ENCODE data around the gene CORO1C. TPM values are rescaled to one million over a fixed set of nuclear protein-coding genes. Genes with fewer than 3 reads are reported as not detected.

The CORO1C gene
- total RNA-seq, 1 experiment from 2014 or later, result 138 TPM

GRCh38 chr12:108672054-108672453 is 59.3 kb downstream of the CORO1C start:
- ATAC-seq, result no peak
- POLR2A ChIA-PET, result interaction anchor here (1.3 kb wide), 1 partner anchor 58 kb away, joined by 3 read pairs; no protein-coding TSS in a partner anchor

GRCh38 chr12:108671110-108671509 is 60.2 kb downstream of the CORO1C start:
- ChIA-PET POLR2A (no interaction called here), RAD21 (ENCODE audit: low non-redundant PET in 1 of 2, low total read pairs in 2 of 2, uncharacterized antibody in 2 of 2, unreplicated experiment in 2 of 2) (no interaction called here), CTCF (interaction anchor here (0.6 to 0.9 kb wide), 2 partner anchors 106 to 422 kb away, joined by 3 to 4 read pairs; no protein-coding TSS in a partner anchor)
- H3K27ac ChIP-seq (ENCODE audit: low read depth, low read length), result no peak overlapping the region
- no peaks in the 10 kb centered on the region for H4K20me1 ChIP-seq (ENCODE audit: insufficient read depth)
- ATAC-seq (no peak), DNase-seq (ENCODE audit: low read depth, low spot score) (no peak)
- no peak overlapping the region for H3K4me2 ChIP-seq (ENCODE audit: low read length)
- H3K4me1 ChIP-seq (ENCODE audit: control insufficient read depth in 1 of 2, insufficient read depth in 2 of 2, low read length in 2 of 2), result no peaks in the 10 kb centered on the region
- no peak overlapping the region for H2AFZ ChIP-seq (ENCODE audit: low read depth, low read length, poor library complexity, severe bottlenecking)
- intact Hi-C loops (cut with micrococcal nuclease), result no loop called here
- H3K9me3 ChIP-seq (ENCODE audit: control insufficient read depth in 1 of 2, insufficient read depth in 1 of 2, low read depth in 1 of 2, low read length in 2 of 2), result no peaks in the 10 kb centered on the region
- no TSS peak for BruUV-seq (replicated peaks)
- 0 out of 4 replicates have a peak, but pooled peaks cover 0 to 1% of the 10 kb centered on the region in 2 experiments for H3K36me3 ChIP-seq (ENCODE audit: control insufficient read depth in 1 of 2, insufficient read depth in 2 of 2, low read length in 2 of 2)
- no peaks in the 10 kb centered on the region for H3K9me2 ChIP-seq (ENCODE audit: insufficient read depth)
- no peak overlapping the region for H3K4me3 ChIP-seq (replicated peaks in 1 of 2; ENCODE audit: low read depth in 1 of 2, low read length in 2 of 2)
- peaks cover 23% of the 10 kb centered on the region; the same call in 1 of the 2 replicates for H3K79me2 ChIP-seq (ENCODE audit: insufficient read depth, low read length)
- H3K9ac ChIP-seq (ENCODE audit: low read length), result no peak overlapping the region
- no peaks in the 10 kb centered on the region for H3K27me3 ChIP-seq (ENCODE audit: insufficient read depth, low read length)
- TF ChIP-seq TCF7L2 (IDR thresholded peaks at IDR 0.05; ENCODE audit: borderline replicate concordance, extremely low read depth, insufficient read depth, insufficient read length) (no peak), CEBPB (IDR thresholded peaks at IDR 0.05; ENCODE audit: low read depth) (no peak), MAX (IDR thresholded peaks at IDR 0.05) (no peak)

More at GRCh38 chr12:108672054-108672453, 59.3 kb downstream of the CORO1C start:
- Histone ChIP-seq H2AFZ (ENCODE audit: low read depth, low read length, poor library complexity, severe bottlenecking) (no peak overlapping the region), H3K27ac (ENCODE audit: low read depth, low read length) (no peak overlapping the region), H3K4me2 (ENCODE audit: low read length) (no peak overlapping the region), H3K4me3 (replicated peaks in 1 of 2; ENCODE audit: low read depth in 1 of 2, low read length in 2 of 2) (no peak overlapping the region), H3K36me3 (ENCODE audit: control insufficient read depth in 1 of 2, insufficient read depth in 2 of 2, low read length in 2 of 2) (0 out of 4 replicates have a peak, but pooled peaks cover 0 to 2% of the 10 kb centered on the region in 2 experiments), H4K20me1 (ENCODE audit: insufficient read depth) (no peaks in the 10 kb centered on the region), H3K9ac (ENCODE audit: low read length) (no peak overlapping the region), H3K9me2 (ENCODE audit: insufficient read depth) (no peaks in the 10 kb centered on the region), H3K27me3 (ENCODE audit: insufficient read depth, low read length) (no peaks in the 10 kb centered on the region), H3K4me1 (ENCODE audit: control insufficient read depth in 1 of 2, insufficient read depth in 2 of 2, low read length in 2 of 2) (no peaks in the 10 kb centered on the region), H3K79me2 (ENCODE audit: insufficient read depth, low read length) (peaks cover 23% of the 10 kb centered on the region; the same call in 1 of the 2 replicates), H3K9me3 (ENCODE audit: control insufficient read depth in 1 of 2, insufficient read depth in 1 of 2, low read depth in 1 of 2, low read length in 2 of 2) (no peaks in the 10 kb centered on the region)
- BruUV-seq (replicated peaks), result no TSS peak
- no peak for DNase-seq (ENCODE audit: low read depth, low spot score)
- ChIA-PET RAD21 (ENCODE audit: low non-redundant PET in 1 of 2, low total read pairs in 2 of 2, uncharacterized antibody in 2 of 2, unreplicated experiment in 2 of 2) (no interaction called here), CTCF (no interaction called here)
- no peak for TF ChIP-seq SP1 (IDR thresholded peaks at IDR 0.05; ENCODE audit: low read depth)
- no peak for TF ChIP-seq SRF (IDR thresholded peaks at IDR 0.05; ENCODE audit: low read depth)
- TF ChIP-seq CEBPB (IDR thresholded peaks at IDR 0.05; ENCODE audit: low read depth), result no peak
- no peak for TF ChIP-seq ZNF274 (IDR thresholded peaks at IDR 0.05; ENCODE audit: low read depth, low read length)
- no peak for TF ChIP-seq ZFX (IDR thresholded peaks at IDR 0.05)
- no peak for TF ChIP-seq TCF7L2 (IDR thresholded peaks at IDR 0.05; ENCODE audit: borderline replicate concordance, extremely low read depth, insufficient read depth, insufficient read length)
- intact Hi-C loops (cut with micrococcal nuclease), result no loop called here

All from HCT116 (cell line).